ENCODE measurements around the gene CYP24A1.

CYP24A1 gene

DNA sequence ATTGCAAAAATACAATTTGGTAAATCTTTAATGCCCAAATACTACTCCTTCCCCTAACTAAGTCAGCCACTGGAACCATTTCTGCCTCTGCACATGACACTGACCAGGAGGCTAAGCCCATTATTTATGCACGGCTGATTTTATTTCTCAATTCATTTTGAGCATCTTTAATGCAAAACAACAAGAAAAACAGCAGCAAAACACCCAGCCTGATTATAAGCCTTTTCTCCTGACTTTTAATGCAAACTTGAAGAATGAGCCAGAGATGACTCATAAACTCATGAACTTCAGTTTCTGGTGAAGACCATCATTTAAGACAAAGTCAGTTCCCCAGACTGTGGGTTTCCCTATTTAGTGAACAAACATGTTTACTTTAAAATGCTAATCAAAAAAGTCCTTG is 51.6 kb downstream of the CYP24A1 start:
- Histone ChIP-seq H3K4me1 (ENCODE audit: control insufficient read depth in 1 of 2, insufficient read depth in 1 of 2, low read depth in 1 of 2, low read length in 1 of 2) (no peaks in the 10 kb centered on the region), H3K27me3 (no peaks in the 10 kb centered on the region), H3K4me3 (ENCODE audit: low read depth in 1 of 2, low read length in 1 of 2) (no peak overlapping the region), H3K36me3 (no peaks in the 10 kb centered on the region), H3K9me3 (no peaks in the 10 kb centered on the region), H3K27ac (no peak overlapping the region)
- TF ChIP-seq, protein P1, sequence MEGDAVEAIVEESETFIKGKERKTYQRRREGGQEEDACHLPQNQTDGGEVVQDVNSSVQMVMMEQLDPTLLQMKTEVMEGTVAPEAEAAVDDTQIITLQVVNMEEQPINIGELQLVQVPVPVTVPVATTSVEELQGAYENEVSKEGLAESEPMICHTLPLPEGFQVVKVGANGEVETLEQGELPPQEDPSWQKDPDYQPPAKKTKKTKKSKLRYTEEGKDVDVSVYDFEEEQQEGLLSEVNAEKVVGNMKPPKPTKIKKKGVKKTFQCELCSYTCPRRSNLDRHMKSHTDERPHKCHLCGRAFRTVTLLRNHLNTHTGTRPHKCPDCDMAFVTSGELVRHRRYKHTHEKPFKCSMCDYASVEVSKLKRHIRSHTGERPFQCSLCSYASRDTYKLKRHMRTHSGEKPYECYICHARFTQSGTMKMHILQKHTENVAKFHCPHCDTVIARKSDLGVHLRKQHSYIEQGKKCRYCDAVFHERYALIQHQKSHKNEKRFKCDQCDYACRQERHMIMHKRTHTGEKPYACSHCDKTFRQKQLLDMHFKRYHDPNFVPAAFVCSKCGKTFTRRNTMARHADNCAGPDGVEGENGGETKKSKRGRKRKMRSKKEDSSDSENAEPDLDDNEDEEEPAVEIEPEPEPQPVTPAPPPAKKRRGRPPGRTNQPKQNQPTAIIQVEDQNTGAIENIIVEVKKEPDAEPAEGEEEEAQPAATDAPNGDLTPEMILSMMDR (IDR thresholded peaks at IDR 0.05): no peak

DNA sequence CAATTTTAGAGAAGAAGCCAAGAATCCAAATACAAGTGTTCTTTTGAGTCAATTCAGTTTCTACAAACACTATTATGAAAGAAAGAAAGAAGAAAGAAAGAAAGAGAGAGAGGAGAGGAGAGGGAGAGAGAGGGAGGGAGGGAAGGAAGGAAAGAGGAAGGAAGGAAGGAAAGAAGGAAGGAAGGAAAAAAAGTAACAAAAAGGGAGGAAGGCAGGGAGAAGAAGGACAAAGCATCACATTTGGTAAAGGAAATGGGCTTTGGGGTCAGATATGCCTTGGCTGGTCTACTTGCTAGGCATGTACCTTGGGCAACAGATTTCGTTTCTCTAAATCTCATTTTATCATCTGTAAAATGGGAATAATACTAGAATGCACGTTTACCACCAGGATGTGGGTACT is 54.0 kb downstream of the CYP24A1 start:
- Histone ChIP-seq H3K4me1 (ENCODE audit: control insufficient read depth in 1 of 2, insufficient read depth in 1 of 2, low read depth in 1 of 2, low read length in 1 of 2) (peaks cover 14 to 16% of the 10 kb centered on the region in 2 experiments), H3K9me3 (no peaks in the 10 kb centered on the region), H3K4me3 (ENCODE audit: low read depth in 1 of 2, low read length in 1 of 2) (no peak overlapping the region), H3K27ac (no peak overlapping the region), H3K27me3 (no peaks in the 10 kb centered on the region), H3K36me3 (no peaks in the 10 kb centered on the region)
- TF ChIP-seq, protein P1 (IDR thresholded peaks at IDR 0.05): no peak

DNA sequence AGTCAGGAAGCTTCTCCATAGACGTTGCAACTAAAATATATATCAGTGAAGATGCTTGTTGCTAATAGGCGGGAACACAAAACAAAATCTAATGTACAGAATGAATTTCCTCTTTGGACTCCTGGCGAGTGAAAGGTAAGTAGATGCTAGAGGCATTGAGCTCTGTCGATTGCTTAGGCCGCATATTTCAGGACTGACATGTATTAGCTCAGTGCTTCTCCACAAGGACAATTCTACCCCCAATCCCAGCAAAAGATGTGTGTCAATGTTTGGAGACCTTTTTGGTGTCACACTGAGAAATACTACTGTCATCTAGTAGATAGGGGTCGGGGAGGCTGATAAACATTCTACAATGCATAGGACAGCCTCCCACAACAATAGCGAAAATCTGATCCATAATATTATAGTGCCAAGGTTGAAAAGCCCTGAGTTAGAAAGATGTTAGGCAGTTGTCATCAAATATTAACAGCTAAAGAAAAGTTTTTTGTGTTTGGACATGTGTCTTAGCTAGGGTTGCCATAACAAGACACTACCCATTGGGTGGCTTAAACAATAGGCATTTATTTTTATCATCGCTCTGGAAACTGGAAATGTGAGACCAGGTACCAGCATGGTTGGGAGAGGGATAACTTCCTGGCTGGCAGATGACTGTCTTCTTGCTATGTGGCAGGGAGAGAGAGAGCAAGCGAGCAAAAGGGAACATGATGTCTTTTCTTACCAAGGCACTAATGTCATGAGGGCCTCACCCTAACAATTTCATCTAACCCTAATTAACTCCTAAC is 55.4 kb downstream of the CYP24A1 start:
- TF ChIP-seq, protein P1 (IDR thresholded peaks at IDR 0.05): no peak
- Histone ChIP-seq H3K36me3 (no peaks in the 10 kb centered on the region), H3K9me3 (no peaks in the 10 kb centered on the region), H3K4me3 (ENCODE audit: low read depth in 1 of 2, low read length in 1 of 2) (no peak overlapping the region), H3K27me3 (no peaks in the 10 kb centered on the region), H3K27ac (no peak overlapping the region), H3K4me1 (ENCODE audit: control insufficient read depth in 1 of 2, insufficient read depth in 1 of 2, low read depth in 1 of 2, low read length in 1 of 2) (peaks cover 14 to 18% of the 10 kb centered on the region in 2 experiments)

DNA sequence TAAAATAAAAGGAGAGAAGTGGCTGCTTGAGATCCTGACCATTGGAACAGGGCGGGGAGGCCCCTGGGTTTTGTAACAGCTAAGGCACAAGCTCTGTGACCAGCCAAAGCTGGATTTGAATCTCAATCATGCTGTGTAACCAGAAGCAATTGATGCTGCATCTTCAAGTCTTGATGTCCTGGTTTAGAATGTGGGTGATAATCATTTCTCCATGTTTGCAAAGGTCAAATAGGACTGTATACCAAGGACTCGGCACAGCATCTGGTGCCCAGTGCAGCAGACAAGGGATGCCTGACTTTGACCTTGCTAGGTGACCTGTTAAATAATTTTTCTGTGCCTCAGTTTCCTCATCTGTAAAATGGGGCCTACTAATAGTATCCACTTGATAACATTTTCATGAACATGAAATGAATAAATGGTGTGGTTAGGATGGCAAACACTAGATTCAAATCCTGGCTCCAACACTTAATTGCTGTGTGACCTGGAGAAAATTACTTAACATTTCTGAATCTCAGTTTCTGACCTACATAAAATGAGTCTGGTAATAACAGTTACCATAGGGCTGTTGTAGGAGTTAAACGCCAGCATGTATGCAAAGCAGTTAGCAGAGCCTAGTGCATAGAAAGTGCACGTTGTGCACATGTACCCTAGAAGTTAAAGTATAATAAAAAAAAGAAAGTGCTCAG is 57.1 kb downstream of the CYP24A1 start:
- H3K4me1 ChIP-seq (ENCODE audit: control insufficient read depth in 1 of 2, insufficient read depth in 1 of 2, low read depth in 1 of 2, low read length in 1 of 2): peaks cover 21 to 30% of the 10 kb centered on the region in 2 experiments
- H3K27me3 ChIP-seq: no peaks in the 10 kb centered on the region
- H3K9me3 ChIP-seq: no peaks in the 10 kb centered on the region
- no peak overlapping the region for H3K4me3 ChIP-seq (ENCODE audit: low read depth in 1 of 2, low read length in 1 of 2)
- TF ChIP-seq, protein P1 (IDR thresholded peaks at IDR 0.05): no peak
- no peaks in the 10 kb centered on the region for H3K36me3 ChIP-seq
- no peak overlapping the region for H3K27ac ChIP-seq

DNA sequence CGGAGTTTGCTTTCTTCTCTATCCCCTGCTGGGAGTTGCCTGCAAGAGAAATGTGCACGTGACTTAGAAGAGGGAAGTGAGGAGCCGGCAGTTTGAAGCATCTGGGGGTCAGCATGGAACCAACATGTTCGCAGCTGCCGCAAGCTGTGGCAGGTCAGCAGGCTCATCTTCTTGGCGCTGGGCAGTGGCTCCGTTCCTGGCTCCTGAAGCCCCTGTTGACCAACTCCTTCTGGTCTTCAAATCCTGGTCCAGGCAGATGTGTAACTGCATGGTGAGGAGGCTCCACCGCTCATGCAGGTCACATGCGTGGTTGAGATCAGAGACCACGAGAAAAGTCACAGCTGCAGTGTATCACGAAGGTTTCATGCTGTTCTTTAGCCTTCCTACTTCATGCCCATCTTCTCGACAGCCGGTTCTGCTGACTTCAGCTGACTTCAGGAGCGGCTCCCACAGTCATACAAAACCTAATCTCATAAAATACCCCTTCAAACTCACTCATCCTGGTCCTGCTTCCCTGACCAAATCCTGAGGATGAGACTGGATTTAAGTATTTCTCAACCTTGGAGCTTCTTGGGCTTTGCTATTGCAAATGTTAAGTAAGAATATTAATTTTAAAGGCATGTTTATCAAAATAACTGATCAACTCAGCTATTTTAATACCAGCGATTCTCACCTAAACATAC is 58.5 kb downstream of the CYP24A1 start:
- peaks cover 21 to 34% of the 10 kb centered on the region in 2 experiments for H3K4me1 ChIP-seq (ENCODE audit: control insufficient read depth in 1 of 2, insufficient read depth in 1 of 2, low read depth in 1 of 2, low read length in 1 of 2)
- H3K27ac ChIP-seq: peak overlapping the region; percentile 35
- TF ChIP-seq, protein P1 (IDR thresholded peaks at IDR 0.05): no peak
- H3K4me3 ChIP-seq (ENCODE audit: low read depth in 1 of 2, low read length in 1 of 2): no peak overlapping the region
- H3K9me3 ChIP-seq: no peaks in the 10 kb centered on the region
- H3K36me3 ChIP-seq: no peaks in the 10 kb centered on the region
- H3K27me3 ChIP-seq: no peaks in the 10 kb centered on the region

All from neutrophil (primary cell).